ENCODE data around the gene DLG2. TPM values are rescaled to one million over a fixed set of nuclear protein-coding genes. Genes with fewer than 3 reads are reported as not detected.

Gene DLG2
- polyA plus RNA-seq, 2 donors, result 2.6 to 6.7 TPM

- H3K27ac ChIP-seq (ENCODE audit: low read depth in 2 of 2, low read length in 1 of 2), result no peak overlapping the region
- no peak overlapping the region for H3K4me3 ChIP-seq (ENCODE audit: low read depth in 1 of 2, low read length in 2 of 2)
- H3K9me3 ChIP-seq (ENCODE audit: control insufficient read depth in 2 of 2, insufficient read depth in 1 of 2, low read depth in 1 of 2, low read length in 1 of 2), result no peaks in the 10 kb centered on the region
- no peaks in the 10 kb centered on the region for H3K27me3 ChIP-seq (ENCODE audit: control insufficient read depth in 1 of 2, insufficient read depth in 2 of 2, low read length in 2 of 2)
- no peaks in the 10 kb centered on the region for H3K4me1 ChIP-seq (ENCODE audit: control insufficient read depth in 2 of 2, insufficient read depth in 2 of 2, low read length in 1 of 2)
- H3K36me3 ChIP-seq (ENCODE audit: control insufficient read depth in 2 of 2, insufficient read depth in 2 of 2, low read length in 1 of 2), result no peaks in the 10 kb centered on the region
- 20 to 21% methylated on average over 1 of the region's 1 CpG for WGBS, 2 donors
These were observed 905.6 kb downstream of the DLG2 start for GRCh38 chr11:84721561-84721961.

GRCh38 chr11:84720706-84721402 is 906.3 kb downstream of the DLG2 start:
- no peaks in the 10 kb centered on the region for H3K4me1 ChIP-seq (ENCODE audit: control insufficient read depth in 2 of 2, insufficient read depth in 2 of 2, low read length in 1 of 2)
- WGBS, 2 donors, result 2% methylated on average over 27 to 29 of the region's 29 CpGs
- H3K9me3 ChIP-seq (ENCODE audit: control insufficient read depth in 2 of 2, insufficient read depth in 1 of 2, low read depth in 1 of 2, low read length in 1 of 2), result no peaks in the 10 kb centered on the region
- H3K36me3 ChIP-seq (ENCODE audit: control insufficient read depth in 2 of 2, insufficient read depth in 2 of 2, low read length in 1 of 2), result no peaks in the 10 kb centered on the region
- no peaks in the 10 kb centered on the region for H3K27me3 ChIP-seq (ENCODE audit: control insufficient read depth in 1 of 2, insufficient read depth in 2 of 2, low read length in 2 of 2)
- H3K4me3 ChIP-seq (ENCODE audit: low read depth in 1 of 2, low read length in 2 of 2), result peak overlapping the region; percentile 30 to 36
- H3K27ac ChIP-seq (ENCODE audit: low read depth in 2 of 2, low read length in 1 of 2), result no peak overlapping the region

DNA sequence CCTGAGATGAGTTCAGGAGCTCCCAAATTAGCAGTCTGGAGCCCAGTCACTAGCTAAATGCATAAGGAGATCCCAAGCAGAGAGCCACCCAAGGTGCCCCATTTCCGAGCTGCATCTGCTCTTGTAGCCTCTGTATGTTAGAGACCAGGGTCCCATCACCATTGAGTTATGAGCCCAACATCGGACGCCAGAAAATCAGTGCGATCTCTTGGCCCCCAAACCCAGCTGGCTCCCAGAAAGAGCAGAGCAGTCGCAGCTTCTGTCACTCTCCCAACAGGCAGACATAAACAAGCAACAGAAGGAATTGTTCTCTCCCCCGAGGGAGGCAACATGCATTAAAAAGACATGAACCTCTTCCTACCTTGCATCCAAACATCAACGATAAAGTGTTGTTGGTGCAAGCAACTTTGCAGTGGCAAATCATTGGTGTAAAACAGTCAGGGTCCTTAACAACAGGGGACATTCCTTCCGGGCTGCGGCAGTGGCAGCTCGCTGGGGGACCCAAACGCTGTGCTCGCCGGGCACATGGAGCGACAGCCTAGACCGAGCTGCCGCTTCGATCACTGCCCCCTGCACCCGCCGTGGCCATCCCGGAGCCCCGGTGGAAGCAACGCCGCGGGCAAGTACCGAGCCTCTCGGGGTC is 907.1 kb downstream of the DLG2 start:
- WGBS, 2 donors, result 4% methylated on average over 26 of the region's 26 CpGs
- no peaks in the 10 kb centered on the region for H3K36me3 ChIP-seq (ENCODE audit: control insufficient read depth in 2 of 2, insufficient read depth in 2 of 2, low read length in 1 of 2)
- no peaks in the 10 kb centered on the region for H3K9me3 ChIP-seq (ENCODE audit: control insufficient read depth in 2 of 2, insufficient read depth in 1 of 2, low read depth in 1 of 2, low read length in 1 of 2)
- H3K27me3 ChIP-seq (ENCODE audit: control insufficient read depth in 1 of 2, insufficient read depth in 2 of 2, low read length in 2 of 2), result no peaks in the 10 kb centered on the region
- no peaks in the 10 kb centered on the region for H3K4me1 ChIP-seq (ENCODE audit: control insufficient read depth in 2 of 2, insufficient read depth in 2 of 2, low read length in 1 of 2)
- H3K27ac ChIP-seq (ENCODE audit: low read depth in 2 of 2, low read length in 1 of 2), result no peak overlapping the region
- H3K4me3 ChIP-seq (ENCODE audit: low read depth in 1 of 2, low read length in 2 of 2), result peak overlapping the region; percentile 26 to 36

- no peak overlapping the region for H3K4me3 ChIP-seq (ENCODE audit: low read depth in 1 of 2, low read length in 2 of 2)
These were observed 912.8 kb downstream of the DLG2 start for GRCh38 chr11:84714316-84714780.

DNA sequence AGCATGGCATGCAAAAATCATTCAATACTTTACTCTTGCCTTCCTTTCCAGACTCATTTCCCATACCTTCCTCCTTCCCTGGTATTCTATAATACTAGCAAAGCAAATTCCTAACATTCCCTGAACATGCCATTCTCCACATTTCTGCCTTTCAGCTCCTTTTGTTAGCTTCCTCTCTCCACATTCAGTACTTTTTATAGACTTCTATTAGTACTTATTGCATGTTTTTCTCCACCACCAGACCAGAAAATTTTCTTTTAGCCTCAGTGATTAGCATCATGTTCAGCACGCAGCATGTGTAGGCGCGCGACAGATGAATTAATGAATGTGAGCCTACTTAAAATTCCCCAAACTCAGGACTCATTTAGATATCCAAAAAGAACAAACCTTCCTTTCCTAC is 935.3 kb downstream of the DLG2 start:
- Histone ChIP-seq H3K27me3 (ENCODE audit: control insufficient read depth in 1 of 2, insufficient read depth in 2 of 2, low read length in 2 of 2) (no peaks in the 10 kb centered on the region), H3K4me1 (ENCODE audit: control insufficient read depth in 2 of 2, insufficient read depth in 2 of 2, low read length in 1 of 2) (no peaks in the 10 kb centered on the region), H3K36me3 (ENCODE audit: control insufficient read depth in 2 of 2, insufficient read depth in 2 of 2, low read length in 1 of 2) (no peaks in the 10 kb centered on the region), H3K4me3 (ENCODE audit: low read depth in 1 of 2, low read length in 2 of 2) (no peak overlapping the region), H3K27ac (ENCODE audit: low read depth in 2 of 2, low read length in 1 of 2) (no peak overlapping the region), H3K9me3 (ENCODE audit: control insufficient read depth in 2 of 2, insufficient read depth in 1 of 2, low read depth in 1 of 2, low read length in 1 of 2) (no peaks in the 10 kb centered on the region)
- 85 to 88% methylated on average over 4 of the region's 4 CpGs for WGBS, 2 donors

More at GRCh38 chr11:84714316-84714780, 912.8 kb downstream of the DLG2 start:
- H3K27me3 ChIP-seq (ENCODE audit: control insufficient read depth in 1 of 2, insufficient read depth in 2 of 2, low read length in 2 of 2), result no peaks in the 10 kb centered on the region
- whole genome bisulfite sequencing, 2 donors, result 37 to 42% methylated on average over 1 of the region's 1 CpG
- no peaks in the 10 kb centered on the region for H3K9me3 ChIP-seq (ENCODE audit: control insufficient read depth in 2 of 2, insufficient read depth in 1 of 2, low read depth in 1 of 2, low read length in 1 of 2)
- H3K27ac ChIP-seq (ENCODE audit: low read depth in 2 of 2, low read length in 1 of 2), result no peak overlapping the region
- H3K4me1 ChIP-seq (ENCODE audit: control insufficient read depth in 2 of 2, insufficient read depth in 2 of 2, low read length in 1 of 2), result no peaks in the 10 kb centered on the region
- no peaks in the 10 kb centered on the region for H3K36me3 ChIP-seq (ENCODE audit: control insufficient read depth in 2 of 2, insufficient read depth in 2 of 2, low read length in 1 of 2)

DNA sequence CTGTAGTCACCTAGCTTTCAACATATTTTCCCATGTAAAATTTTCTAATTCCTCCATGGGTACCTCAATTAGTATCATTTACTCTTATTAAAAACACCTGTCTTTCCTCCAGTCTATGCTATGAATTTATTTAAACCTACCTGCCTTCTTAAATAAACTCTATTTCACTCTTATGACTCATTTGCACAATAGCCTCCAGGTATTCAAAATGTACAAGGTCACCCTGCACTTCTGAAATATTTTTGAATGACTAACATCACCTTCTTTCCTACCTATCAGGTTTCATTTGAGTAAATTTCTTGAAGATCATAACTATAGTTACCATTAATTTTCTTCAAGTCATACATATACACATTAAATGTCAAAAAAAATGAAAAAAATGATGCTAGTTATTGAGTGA is 939.7 kb downstream of the DLG2 start:
- H3K27ac ChIP-seq (ENCODE audit: low read depth in 2 of 2, low read length in 1 of 2), result no peak overlapping the region
- no peak overlapping the region for H3K4me3 ChIP-seq (ENCODE audit: low read depth in 1 of 2, low read length in 2 of 2)
- H3K27me3 ChIP-seq (ENCODE audit: control insufficient read depth in 1 of 2, insufficient read depth in 2 of 2, low read length in 2 of 2), result no peaks in the 10 kb centered on the region
- no peaks in the 10 kb centered on the region for H3K9me3 ChIP-seq (ENCODE audit: control insufficient read depth in 2 of 2, insufficient read depth in 1 of 2, low read depth in 1 of 2, low read length in 1 of 2)
- H3K4me1 ChIP-seq (ENCODE audit: control insufficient read depth in 2 of 2, insufficient read depth in 2 of 2, low read length in 1 of 2), result no peaks in the 10 kb centered on the region
- H3K36me3 ChIP-seq (ENCODE audit: control insufficient read depth in 2 of 2, insufficient read depth in 2 of 2, low read length in 1 of 2), result no peaks in the 10 kb centered on the region

- WGBS, 2 donors, result 96 to 100% methylated on average over 1 of the region's 1 CpG
- Histone ChIP-seq H3K36me3 (ENCODE audit: control insufficient read depth in 2 of 2, insufficient read depth in 2 of 2, low read length in 1 of 2) (no peaks in the 10 kb centered on the region), H3K27ac (ENCODE audit: low read depth in 2 of 2, low read length in 1 of 2) (no peak overlapping the region), H3K27me3 (ENCODE audit: control insufficient read depth in 1 of 2, insufficient read depth in 2 of 2, low read length in 2 of 2) (no peaks in the 10 kb centered on the region), H3K4me1 (ENCODE audit: control insufficient read depth in 2 of 2, insufficient read depth in 2 of 2, low read length in 1 of 2) (no peaks in the 10 kb centered on the region), H3K4me3 (ENCODE audit: low read depth in 1 of 2, low read length in 2 of 2) (no peak overlapping the region), H3K9me3 (ENCODE audit: control insufficient read depth in 2 of 2, insufficient read depth in 1 of 2, low read depth in 1 of 2, low read length in 1 of 2) (no peaks in the 10 kb centered on the region)
These were observed 940.4 kb downstream of the DLG2 start for GRCh38 chr11:84686716-84687115.

DNA sequence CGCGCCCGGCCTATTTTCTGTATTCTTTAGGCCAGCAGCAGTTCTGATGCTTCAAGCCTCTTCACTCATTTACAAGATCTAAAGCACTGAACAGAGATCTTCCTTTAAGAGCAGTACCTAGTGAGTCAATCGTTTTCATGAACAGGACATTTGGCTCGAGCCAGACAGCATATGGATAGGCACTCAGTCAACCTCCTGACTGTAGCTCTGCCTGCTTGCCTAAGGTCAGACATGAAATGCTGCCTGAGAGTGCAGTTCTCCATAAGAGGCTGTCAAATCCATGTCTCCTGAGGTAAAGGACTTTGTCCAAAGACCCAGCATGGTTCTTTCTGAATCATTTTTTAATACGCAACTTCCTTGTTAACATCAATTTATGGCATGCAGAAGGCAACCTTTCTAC is 941.2 kb downstream of the DLG2 start:
- no peaks in the 10 kb centered on the region for H3K9me3 ChIP-seq (ENCODE audit: control insufficient read depth in 2 of 2, insufficient read depth in 1 of 2, low read depth in 1 of 2, low read length in 1 of 2)
- no peak overlapping the region for H3K4me3 ChIP-seq (ENCODE audit: low read depth in 1 of 2, low read length in 2 of 2)
- H3K36me3 ChIP-seq (ENCODE audit: control insufficient read depth in 2 of 2, insufficient read depth in 2 of 2, low read length in 1 of 2), result no peaks in the 10 kb centered on the region
- no peaks in the 10 kb centered on the region for H3K4me1 ChIP-seq (ENCODE audit: control insufficient read depth in 2 of 2, insufficient read depth in 2 of 2, low read length in 1 of 2)
- no peaks in the 10 kb centered on the region for H3K27me3 ChIP-seq (ENCODE audit: control insufficient read depth in 1 of 2, insufficient read depth in 2 of 2, low read length in 2 of 2)
- WGBS, 2 donors, result 88 to 90% methylated on average over 6 of the region's 6 CpGs
- no peak overlapping the region for H3K27ac ChIP-seq (ENCODE audit: low read depth in 2 of 2, low read length in 1 of 2)

- Histone ChIP-seq H3K9me3 (ENCODE audit: control insufficient read depth in 2 of 2, insufficient read depth in 1 of 2, low read depth in 1 of 2, low read length in 1 of 2) (no peaks in the 10 kb centered on the region), H3K27me3 (ENCODE audit: control insufficient read depth in 1 of 2, insufficient read depth in 2 of 2, low read length in 2 of 2) (no peaks in the 10 kb centered on the region), H3K36me3 (ENCODE audit: control insufficient read depth in 2 of 2, insufficient read depth in 2 of 2, low read length in 1 of 2) (no peaks in the 10 kb centered on the region), H3K4me3 (ENCODE audit: low read depth in 1 of 2, low read length in 2 of 2) (no peak overlapping the region), H3K4me1 (ENCODE audit: control insufficient read depth in 2 of 2, insufficient read depth in 2 of 2, low read length in 1 of 2) (no peaks in the 10 kb centered on the region), H3K27ac (ENCODE audit: low read depth in 2 of 2, low read length in 1 of 2) (no peak overlapping the region)
These were observed 942.0 kb downstream of the DLG2 start for GRCh38 chr11:84685149-84685548.

DNA sequence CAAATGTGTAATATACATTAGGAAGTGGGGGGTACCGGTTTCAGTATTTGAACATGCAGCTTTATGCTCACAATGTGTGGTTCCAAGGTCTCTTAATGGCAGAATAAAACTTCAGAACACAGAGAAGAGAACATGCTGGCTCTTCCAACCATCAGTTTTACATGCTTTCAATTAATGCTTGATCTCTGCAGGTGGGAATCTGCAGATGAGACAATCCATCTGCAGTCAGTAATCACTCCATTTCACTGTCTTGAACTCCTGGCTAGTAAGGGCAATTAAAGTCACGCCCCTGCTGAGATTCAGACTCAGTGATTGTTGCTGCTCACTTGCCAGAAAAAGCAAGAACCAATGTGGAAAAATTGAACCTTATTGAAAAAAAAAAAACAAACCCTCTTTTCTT is 945.7 kb downstream of the DLG2 start:
- H3K9me3 ChIP-seq (ENCODE audit: control insufficient read depth in 2 of 2, insufficient read depth in 1 of 2, low read depth in 1 of 2, low read length in 1 of 2), result no peaks in the 10 kb centered on the region
- H3K4me3 ChIP-seq (ENCODE audit: low read depth in 1 of 2, low read length in 2 of 2), result no peak overlapping the region
- no peaks in the 10 kb centered on the region for H3K4me1 ChIP-seq (ENCODE audit: control insufficient read depth in 2 of 2, insufficient read depth in 2 of 2, low read length in 1 of 2)
- H3K27me3 ChIP-seq (ENCODE audit: control insufficient read depth in 1 of 2, insufficient read depth in 2 of 2, low read length in 2 of 2), result no peaks in the 10 kb centered on the region
- H3K27ac ChIP-seq (ENCODE audit: low read depth in 2 of 2, low read length in 1 of 2), result no peak overlapping the region
- 68 to 75% methylated on average over 2 of the region's 2 CpGs for WGBS, 2 donors
- H3K36me3 ChIP-seq (ENCODE audit: control insufficient read depth in 2 of 2, insufficient read depth in 2 of 2, low read length in 1 of 2), result no peaks in the 10 kb centered on the region
